ENCODE data around the gene GPC5.
"Not testable (repeated sequence)": the region's sequence is repeated elsewhere in the genome, so short reads cannot be mapped to it uniquely, and the experiment has no call there.

GPC5 gene

GRCh38 chr13:92513672-92514071 is 1115.3 kb downstream of the GPC5 start:
- Histone ChIP-seq H3K36me3 (no peaks in the 10 kb centered on the region), H3K9ac (no peak overlapping the region)

GRCh38 chr13:92514420-92515125 is 1116.2 kb downstream of the GPC5 start:
- no peak for TF ChIP-seq Cebpa-rat (IDR thresholded peaks at IDR 0.05)
- no peaks in the 10 kb centered on the region for H3K36me3 ChIP-seq
- H3K9me3 ChIP-seq: no peaks in the 10 kb centered on the region
- H3K4me2 ChIP-seq: no peak overlapping the region
- no peaks in the 10 kb centered on the region for H3K27me3 ChIP-seq
- no peaks in the 10 kb centered on the region for H4K20me1 ChIP-seq
- H3K27ac ChIP-seq: no peak overlapping the region
- no peak overlapping the region for H3K4me3 ChIP-seq
- H3K4me1 ChIP-seq: no peaks in the 10 kb centered on the region
- no peak overlapping the region for H3K9ac ChIP-seq

More at GRCh38 chr13:92513672-92514071, 1115.3 kb downstream of the GPC5 start:
- Histone ChIP-seq H3K9me3 (no peaks in the 10 kb centered on the region), H3K4me1 (no peaks in the 10 kb centered on the region), H3K4me2 (no peak overlapping the region), H3K4me3 (no peak overlapping the region), H4K20me1 (no peaks in the 10 kb centered on the region), H3K27me3 (no peaks in the 10 kb centered on the region), H3K27ac (no peak overlapping the region)
- no peak for TF ChIP-seq Cebpa-rat (IDR thresholded peaks at IDR 0.05)

- H3K9ac ChIP-seq, H3K4me3 ChIP-seq, H3K4me2 ChIP-seq, H3K4me1 ChIP-seq, H3K27me3 ChIP-seq, H3K9me3 ChIP-seq, H3K36me3 ChIP-seq, H4K20me1 ChIP-seq, H3K27ac ChIP-seq: not testable (repeated sequence)
Measured at GRCh38 chr13:92516878-92517277, 1118.5 kb downstream of the GPC5 start.

- H3K4me1 ChIP-seq, H3K27me3 ChIP-seq, H3K9ac ChIP-seq, H3K4me3 ChIP-seq, H4K20me1 ChIP-seq, H3K36me3 ChIP-seq, H3K9me3 ChIP-seq, H3K4me2 ChIP-seq, H3K27ac ChIP-seq: not testable (repeated sequence)
Measured at GRCh38 chr13:92518622-92519021, 1120.2 kb downstream of the GPC5 start.

- Histone ChIP-seq H3K27me3 (no peaks in the 10 kb centered on the region), H4K20me1 (no peaks in the 10 kb centered on the region), H3K9ac (no peak overlapping the region), H3K27ac (no peak overlapping the region), H3K9me3 (no peaks in the 10 kb centered on the region), H3K4me2 (no peak overlapping the region), H3K36me3 (no peaks in the 10 kb centered on the region), H3K4me1 (no peaks in the 10 kb centered on the region), H3K4me3 (no peak overlapping the region)
- no peak for TF ChIP-seq Cebpa-rat (IDR thresholded peaks at IDR 0.05)
Measured at GRCh38 chr13:92530364-92530763, 1131.9 kb downstream of the GPC5 start.

GRCh38 chr13:92535222-92536006 is 1137.0 kb downstream of the GPC5 start:
- no peak for TF ChIP-seq Cebpa-rat (IDR thresholded peaks at IDR 0.05)
- no peaks in the 10 kb centered on the region for H3K9me3 ChIP-seq
- H3K27ac ChIP-seq: no peak overlapping the region
- H3K36me3 ChIP-seq: no peaks in the 10 kb centered on the region
- no peaks in the 10 kb centered on the region for H3K27me3 ChIP-seq
- H3K9ac ChIP-seq: no peak overlapping the region
- H3K4me1 ChIP-seq: no peaks in the 10 kb centered on the region
- no peak overlapping the region for H3K4me3 ChIP-seq
- H4K20me1 ChIP-seq: no peaks in the 10 kb centered on the region
- H3K4me2 ChIP-seq: no peak overlapping the region

GRCh38 chr13:92537471-92537870 is 1139.0 kb downstream of the GPC5 start:
- no peak overlapping the region for H3K4me2 ChIP-seq
- H4K20me1 ChIP-seq: no peaks in the 10 kb centered on the region
- no peak for TF ChIP-seq Cebpa-rat (IDR thresholded peaks at IDR 0.05)
- H3K36me3 ChIP-seq: no peaks in the 10 kb centered on the region
- H3K9ac ChIP-seq: no peak overlapping the region
- no peaks in the 10 kb centered on the region for H3K27me3 ChIP-seq
- no peaks in the 10 kb centered on the region for H3K4me1 ChIP-seq
- no peak overlapping the region for H3K4me3 ChIP-seq
- H3K27ac ChIP-seq: no peak overlapping the region
- H3K9me3 ChIP-seq: no peaks in the 10 kb centered on the region

- H4K20me1 ChIP-seq: no peaks in the 10 kb centered on the region
- no peaks in the 10 kb centered on the region for H3K9me3 ChIP-seq
- no peaks in the 10 kb centered on the region for H3K27me3 ChIP-seq
- H3K27ac ChIP-seq: no peak overlapping the region
- H3K36me3 ChIP-seq: no peaks in the 10 kb centered on the region
- no peak for TF ChIP-seq Cebpa-rat (IDR thresholded peaks at IDR 0.05)
- no peaks in the 10 kb centered on the region for H3K4me1 ChIP-seq
- H3K4me3 ChIP-seq: no peak overlapping the region
- H3K4me2 ChIP-seq: no peak overlapping the region
- H3K9ac ChIP-seq: no peak overlapping the region
Measured at GRCh38 chr13:92538164-92538563, 1139.7 kb downstream of the GPC5 start.

- H3K9ac ChIP-seq, H3K4me3 ChIP-seq, H3K27me3 ChIP-seq, H4K20me1 ChIP-seq, H3K4me2 ChIP-seq, H3K27ac ChIP-seq, H3K36me3 ChIP-seq, H3K4me1 ChIP-seq, H3K9me3 ChIP-seq: not testable (repeated sequence)
Measured at GRCh38 chr13:92539148-92539547, 1140.7 kb downstream of the GPC5 start.

- no peak overlapping the region for H3K9ac ChIP-seq
- no peak overlapping the region for H3K27ac ChIP-seq
- no peaks in the 10 kb centered on the region for H3K9me3 ChIP-seq
- no peaks in the 10 kb centered on the region for H3K27me3 ChIP-seq
- TF ChIP-seq Cebpa-rat (IDR thresholded peaks at IDR 0.05): no peak
- H3K4me3 ChIP-seq: no peak overlapping the region
- no peak overlapping the region for H3K4me2 ChIP-seq
- no peaks in the 10 kb centered on the region for H4K20me1 ChIP-seq
- H3K36me3 ChIP-seq: no peaks in the 10 kb centered on the region
- H3K4me1 ChIP-seq: no peaks in the 10 kb centered on the region
Measured at GRCh38 chr13:92547266-92547665, 1148.8 kb downstream of the GPC5 start.
